ENCODE results near the gene ARHGAP8. TPM values are rescaled to one million over a fixed set of nuclear protein-coding genes. Genes with fewer than 3 reads are reported as not detected.
"Not testable (repeated sequence)": the region's sequence is repeated elsewhere in the genome, so short reads cannot be mapped to it uniquely, and the experiment has no call there.

ARHGAP8 gene
- polyA plus RNA-seq, 1 donor from 2014 or later = 3.0 TPM

GRCh38 chr22:44745853-44746789 is 6.3 kb upstream of the ARHGAP8 start:
- Histone ChIP-seq H3K9ac (ENCODE audit: low read length) (no peak overlapping the region), H3F3A (ENCODE audit: insufficient read depth, low read length, poor library complexity, severe bottlenecking) (no peaks in the 10 kb centered on the region), H3K79me2 (replicated peaks; ENCODE audit: insufficient read depth, low read length) (no peaks in the 10 kb centered on the region), H3K27me3 (ENCODE audit: insufficient read depth, low read depth, low read length) (no peaks in the 10 kb centered on the region), H3K27ac (ENCODE audit: low read length) (no peak overlapping the region), H3K4me2 (ENCODE audit: low read length) (no peak overlapping the region), H4K20me1 (ENCODE audit: insufficient read depth) (no peaks in the 10 kb centered on the region), H2AFZ (ENCODE audit: low read depth, low read length) (no peak overlapping the region), H3K9me3 (ENCODE audit: low read length) (no peaks in the 10 kb centered on the region), H3K9me2 (ENCODE audit: insufficient read depth, low read length) (no peaks in the 10 kb centered on the region), H3K4me3 (ENCODE audit: low read length) (no peak overlapping the region), H3K36me3 (ENCODE audit: insufficient read depth, low read length) (no peaks in the 10 kb centered on the region)
- no peak for TF ChIP-seq MXI1 (conservative IDR thresholded peaks at IDR 0.05; ENCODE audit: poor library complexity, severe bottlenecking)

GRCh38 chr22:44747784-44748127 is 4.6 kb upstream of the ARHGAP8 start:
- not testable (repeated sequence) for H3K4me2 ChIP-seq (ENCODE audit: low read length); H4K20me1 ChIP-seq (ENCODE audit: insufficient read depth); H3K36me3 ChIP-seq (ENCODE audit: insufficient read depth, low read length); H3K27ac ChIP-seq (ENCODE audit: low read length); H3K9me3 ChIP-seq (ENCODE audit: low read length); H3F3A ChIP-seq (ENCODE audit: insufficient read depth, low read length, poor library complexity, severe bottlenecking); H3K9me2 ChIP-seq (ENCODE audit: insufficient read depth, low read length); H3K4me3 ChIP-seq (ENCODE audit: low read length); H2AFZ ChIP-seq (ENCODE audit: low read depth, low read length); H3K79me2 ChIP-seq (replicated peaks; ENCODE audit: insufficient read depth, low read length); H3K9ac ChIP-seq (ENCODE audit: low read length)
- H3K27me3 ChIP-seq (ENCODE audit: insufficient read depth, low read depth, low read length) = peaks cover 13% of the 10 kb centered on the region

GRCh38 chr22:44748524-44748923 is 3.9 kb upstream of the ARHGAP8 start:
- no peak overlapping the region for H3K4me3 ChIP-seq (ENCODE audit: low read length)
- peaks cover 21% of the 10 kb centered on the region for H3K27me3 ChIP-seq (ENCODE audit: insufficient read depth, low read depth, low read length)
- H3K4me2 ChIP-seq (ENCODE audit: low read length) = no peak overlapping the region
- no peaks in the 10 kb centered on the region for H3K79me2 ChIP-seq (replicated peaks; ENCODE audit: insufficient read depth, low read length)
- no peaks in the 10 kb centered on the region for H3K9me3 ChIP-seq (ENCODE audit: low read length)
- no peak for TF ChIP-seq TAF1 (IDR thresholded peaks at IDR 0.05; ENCODE audit: low read depth)
- no peak for TF ChIP-seq RAD21 (conservative IDR thresholded peaks at IDR 0.05)
- no peak for TF ChIP-seq SMC3 (conservative IDR thresholded peaks at IDR 0.05; ENCODE audit: poor library complexity)
- TF ChIP-seq REST (IDR thresholded peaks at IDR 0.05; ENCODE audit: borderline replicate concordance) = no peak
- no peak for TF ChIP-seq MXI1 (conservative IDR thresholded peaks at IDR 0.05; ENCODE audit: poor library complexity, severe bottlenecking)
- TF ChIP-seq POLR2AphosphoS5 (IDR thresholded peaks at IDR 0.05) = no peak
- no peak overlapping the region for H3K27ac ChIP-seq (ENCODE audit: low read length)
- H3K9ac ChIP-seq (ENCODE audit: low read length) = no peak overlapping the region
- no peak overlapping the region for H2AFZ ChIP-seq (ENCODE audit: low read depth, low read length)
- no peaks in the 10 kb centered on the region for H3K9me2 ChIP-seq (ENCODE audit: insufficient read depth, low read length)
- H3K36me3 ChIP-seq (ENCODE audit: insufficient read depth, low read length) = no peaks in the 10 kb centered on the region
- H3F3A ChIP-seq (ENCODE audit: insufficient read depth, low read length, poor library complexity, severe bottlenecking) = no peaks in the 10 kb centered on the region
- H4K20me1 ChIP-seq (ENCODE audit: insufficient read depth) = no peaks in the 10 kb centered on the region

All from neural cell (in vitro differentiated cells).